CD4-positive, CD25-positive, alpha-beta regulatory T cell (primary cell): ENCODE results near the gene PRR16. TPM values are rescaled to one million over a fixed set of nuclear protein-coding genes. Genes with fewer than 3 reads are reported as not detected.
"Not testable (repeated sequence)": the region's sequence is repeated elsewhere in the genome, so short reads cannot be mapped to it uniquely, and the experiment has no call there.

Experiments used
- ATAC-seq, 2 donors: fragments of 150-1000 bp; cut with Tn5 transposase; one replicate each; pipeline ENCODE4 v1.10.0; 2021; ENCODE audit warnings: low read depth in 2 of 2, moderate number of reproducible peaks in 2 of 2, moderate library complexity in 1 of 2
- DNase-seq, 3 donors: peaks; one replicate each; pipeline versions ENCODE4 v3.0.0 to v3.0.0-alpha.2; 2012 to 2022; ENCODE audit warnings: mixed read lengths in 1 of 3
- H3K27ac ChIP-seq: one replicate; pipeline ENCODE4 v1.7.0; 2013; ENCODE audit warnings: mild to moderate bottlenecking, low read length; ENCODE audit not compliant: insufficient read depth, poor library complexity, severe bottlenecking
- H3K27me3 ChIP-seq: one replicate; pipeline ENCODE4 v1.7.0; 2013; ENCODE audit warnings: low read length; ENCODE audit not compliant: control insufficient read depth, insufficient read depth
- H3K36me3 ChIP-seq: one replicate; pipeline ENCODE4 v1.7.0; 2013; ENCODE audit warnings: mild to moderate bottlenecking, low read length, moderate library complexity; ENCODE audit not compliant: control insufficient read depth, insufficient read depth
- H3K4me1 ChIP-seq: 2 replicates; pipeline ENCODE4 v1.7.0; 2013; ENCODE audit warnings: mild to moderate bottlenecking, low read length; ENCODE audit not compliant: insufficient read depth, control insufficient read depth, poor library complexity, severe bottlenecking
- H3K4me3 ChIP-seq: one replicate; pipeline ENCODE4 v1.7.0; 2013; ENCODE audit warnings: low read depth, mild to moderate bottlenecking, low read length, moderate library complexity
- H3K9me3 ChIP-seq, 2 experiments: 1 replicate in 1 of 2; 2 replicates in 1 of 2; pipeline ENCODE4 v1.7.0; 2013; ENCODE audit warnings: low read length in 2 of 2, mild to moderate bottlenecking in 1 of 2, moderate library complexity in 1 of 2; ENCODE audit not compliant: control insufficient read depth in 2 of 2
- H3K27ac Mint-ChIP-seq, 3 donors: one replicate each; pipeline ENCODE4 v1.8.0; 2020 to 2022; ENCODE audit warnings: mild to moderate bottlenecking in 3 of 3, mixed read lengths in 3 of 3, moderate library complexity in 2 of 3
- H3K27me3 Mint-ChIP-seq: one replicate; pipeline ENCODE4 v1.8.0; 2022; ENCODE audit warnings: mild to moderate bottlenecking, mixed read lengths
- H3K36me3 Mint-ChIP-seq: one replicate; pipeline ENCODE4 v1.8.0; 2020; ENCODE audit warnings: mixed read lengths
- H3K4me1 Mint-ChIP-seq, 4 donors: one replicate each; pipeline ENCODE4 v1.8.0; 2020 to 2022; ENCODE audit warnings: mixed read lengths in 4 of 4, mild to moderate bottlenecking in 1 of 4
- H3K4me3 Mint-ChIP-seq, 4 donors: one replicate each; pipeline ENCODE4 v1.8.0; 2020 to 2022; ENCODE audit warnings: mild to moderate bottlenecking in 4 of 4, mixed read lengths in 4 of 4, moderate library complexity in 3 of 4
- H3K9me3 Mint-ChIP-seq, 7 donors: one replicate each; pipeline ENCODE4 v1.8.0; 2020 to 2022; ENCODE audit warnings: mixed read lengths in 7 of 7, mild to moderate bottlenecking in 3 of 7, moderate library complexity in 2 of 7
- polyA plus RNA-seq, 4 donors: library from polyadenylated mRNA; unstranded; fragments of 300-500 nt; fragmentation: Illumina TruSeq; gene quantifications; one replicate each; pipeline ENCODE4 v1.2.3, GENCODE V29; 2021
- total RNA-seq: library from RNA; stranded (reverse); gene quantifications from one replicate; pipeline ENCODE4 v1.2.3, GENCODE V29; 2022

Gene PRR16
- total RNA-seq (not detected), polyA plus RNA-seq (not detected)

- Mint-ChIP-seq H3K27ac (no peak within 1 kb of the TSS), H3K4me1 (peaks cover 0 to 12% (median 5%) of the 10 kb centered on the region in 4 donors), H3K4me3 (peak within 1 kb of the TSS in 3 of 4 donors; percentile 21 to 66 (median 50)), H3K27me3 (peaks cover 43% of the 10 kb centered on the region), H3K36me3 (no peaks in the 10 kb centered on the region), H3K9me3 (peaks cover 0 to 5% (median 0%) of the 10 kb centered on the region in 7 donors)
- DNase-seq (no peak), ATAC-seq (peak in 1 of 2 donors; percentile 48)
- Histone ChIP-seq H3K9me3 (no peaks in the 10 kb centered on the region), H3K4me1 (no peaks in the 10 kb centered on the region), H3K27ac (no peak within 1 kb of the TSS), H3K36me3 (no peaks in the 10 kb centered on the region), H3K27me3 (peaks cover 10% of the 10 kb centered on the region), H3K4me3 (no peak within 1 kb of the TSS)
Measured at GRCh38 chr5:120463991-120464626, at the start of gene PRR16. Gene PRR16 (plus strand): TSS chr5:120464300.

GRCh38 chr5:120415985-120416384 is 48.1 kb upstream of the PRR16 start:
- H3K27ac Mint-ChIP-seq = no peak overlapping the region
- H3K27me3 ChIP-seq = no peaks in the 10 kb centered on the region
- H3K9me3 ChIP-seq = no peaks in the 10 kb centered on the region
- H3K36me3 Mint-ChIP-seq = no peaks in the 10 kb centered on the region
- no peak overlapping the region for H3K27ac ChIP-seq
- DNase-seq = no peak
- no peaks in the 10 kb centered on the region for H3K36me3 ChIP-seq
- no peaks in the 10 kb centered on the region for H3K4me1 ChIP-seq
- peaks cover 0 to 7% (median 2%) of the 10 kb centered on the region in 7 donors for H3K9me3 Mint-ChIP-seq
- H3K27me3 Mint-ChIP-seq = no peaks in the 10 kb centered on the region
- no peaks in the 10 kb centered on the region for H3K4me1 Mint-ChIP-seq
- H3K4me3 Mint-ChIP-seq = no peak overlapping the region
- ATAC-seq = no peak
- no peak overlapping the region for H3K4me3 ChIP-seq

GRCh38 chr5:120419127-120419526 is 45.0 kb upstream of the PRR16 start:
- ATAC-seq (no peak), DNase-seq (no peak)
- H3K36me3 ChIP-seq = no peaks in the 10 kb centered on the region
- Mint-ChIP-seq H3K27ac (no peak overlapping the region), H3K4me3 (no peak overlapping the region), H3K36me3 (no peaks in the 10 kb centered on the region), H3K4me1 (no peaks in the 10 kb centered on the region), H3K27me3 (no peaks in the 10 kb centered on the region), H3K9me3 (peaks cover 0 to 5% (median under 1%) of the 10 kb centered on the region in 7 donors)
- no peaks in the 10 kb centered on the region for H3K9me3 ChIP-seq
- H3K27ac ChIP-seq = no peak overlapping the region
- H3K27me3 ChIP-seq = no peaks in the 10 kb centered on the region
- no peak overlapping the region for H3K4me3 ChIP-seq
- no peaks in the 10 kb centered on the region for H3K4me1 ChIP-seq

DNA sequence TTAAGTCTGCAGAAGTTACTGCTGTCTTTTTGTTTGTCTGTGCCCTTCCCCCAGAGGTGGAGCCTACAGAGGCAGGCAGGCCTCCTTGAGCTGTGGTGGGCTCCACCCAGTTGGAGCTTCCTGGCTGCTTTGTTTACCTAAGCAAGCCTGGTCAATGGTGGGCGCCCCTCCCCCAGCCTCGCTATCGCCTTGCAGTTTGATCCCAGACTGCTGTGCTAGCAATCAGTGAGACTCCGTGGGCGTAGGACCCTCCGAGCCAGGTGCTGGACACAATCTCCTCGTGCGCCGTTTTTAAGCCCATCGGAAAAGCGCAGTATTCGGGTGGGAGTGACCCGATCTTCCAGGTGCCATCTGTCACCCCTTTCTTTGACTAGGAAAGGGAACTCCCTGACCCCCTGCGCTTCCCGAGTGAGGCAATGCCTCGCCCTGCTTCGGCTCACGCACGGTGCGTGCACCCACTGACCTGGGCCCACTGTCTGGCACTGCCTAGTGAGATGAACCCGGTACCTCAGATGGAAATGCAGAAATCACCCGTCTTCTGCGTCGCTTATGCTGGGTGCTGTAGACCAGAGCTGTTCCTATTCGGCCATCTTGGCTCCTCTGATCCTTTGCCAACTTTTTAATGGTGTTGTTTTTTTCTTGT is 37.3 kb upstream of the PRR16 start:
- not testable (repeated sequence) for H3K27ac Mint-ChIP-seq, DNase-seq, H3K4me1 Mint-ChIP-seq, H3K9me3 ChIP-seq, H3K36me3 Mint-ChIP-seq, H3K36me3 ChIP-seq, ATAC-seq, H3K27me3 ChIP-seq, H3K4me1 ChIP-seq, H3K27me3 Mint-ChIP-seq, H3K27ac ChIP-seq, H3K4me3 ChIP-seq, H3K4me3 Mint-ChIP-seq
- peaks cover 3 to 28% (median 9%) of the 10 kb centered on the region in 7 donors for H3K9me3 Mint-ChIP-seq

DNA sequence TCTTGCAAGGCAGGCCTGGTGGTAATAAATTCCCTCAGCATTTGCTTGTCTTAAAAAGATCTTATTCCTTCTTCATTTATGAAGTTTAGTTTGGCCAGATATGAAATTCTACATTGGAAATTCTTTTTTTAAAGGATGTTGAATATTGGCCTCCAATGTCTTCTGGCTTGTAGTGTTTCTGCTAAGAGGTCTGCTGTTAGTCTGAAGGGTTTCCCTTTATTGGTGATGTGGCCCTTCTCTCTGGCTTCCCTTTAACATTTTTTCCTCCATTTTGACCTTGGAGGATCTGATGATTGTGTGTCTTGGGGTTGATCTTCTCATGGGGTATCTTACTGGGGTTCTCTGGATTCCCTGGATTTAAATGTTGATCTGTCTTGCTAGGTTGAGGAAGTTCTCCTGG is 33.5 kb upstream of the PRR16 start:
- Mint-ChIP-seq H3K27ac (no peak overlapping the region), H3K4me1 (no peaks in the 10 kb centered on the region), H3K9me3 (peaks cover 0 to 28% (median 11%) of the 10 kb centered on the region in 7 donors), H3K36me3 (no peaks in the 10 kb centered on the region), H3K27me3 (no peaks in the 10 kb centered on the region), H3K4me3 (no peak overlapping the region)
- DNase-seq (no peak), ATAC-seq (no peak)
- no peaks in the 10 kb centered on the region for H3K4me1 ChIP-seq
- H3K27me3 ChIP-seq = no peaks in the 10 kb centered on the region
- H3K4me3 ChIP-seq = no peak overlapping the region
- peaks cover 0 to 4% of the 10 kb centered on the region in 2 experiments for H3K9me3 ChIP-seq
- no peaks in the 10 kb centered on the region for H3K36me3 ChIP-seq
- no peak overlapping the region for H3K27ac ChIP-seq

- no peak overlapping the region for H3K4me3 Mint-ChIP-seq
- no peaks in the 10 kb centered on the region for H3K4me1 Mint-ChIP-seq
- H3K27me3 Mint-ChIP-seq = no peaks in the 10 kb centered on the region
- Histone ChIP-seq H3K4me1 (no peaks in the 10 kb centered on the region), H3K27ac (no peak overlapping the region), H3K36me3 (no peaks in the 10 kb centered on the region), H3K27me3 (no peaks in the 10 kb centered on the region), H3K4me3 (no peak overlapping the region), H3K9me3 (peaks cover 0 to 4% of the 10 kb centered on the region in 2 experiments)
- no peak for DNase-seq
- ATAC-seq = no peak
- H3K9me3 Mint-ChIP-seq = peaks cover under 1 to 28% (median 10%) of the 10 kb centered on the region in 7 donors
- H3K27ac Mint-ChIP-seq = no peak overlapping the region
- no peaks in the 10 kb centered on the region for H3K36me3 Mint-ChIP-seq
Measured at GRCh38 chr5:120432861-120433260, 31.2 kb upstream of the PRR16 start.

- Histone ChIP-seq H3K9me3 (peaks cover 0 to 4% of the 10 kb centered on the region in 2 experiments), H3K4me1 (no peaks in the 10 kb centered on the region), H3K27ac (no peak overlapping the region), H3K27me3 (no peaks in the 10 kb centered on the region), H3K4me3 (no peak overlapping the region), H3K36me3 (no peaks in the 10 kb centered on the region)
- H3K9me3 Mint-ChIP-seq = peaks cover 0 to 14% (median 4%) of the 10 kb centered on the region in 7 donors
- H3K4me1 Mint-ChIP-seq = no peaks in the 10 kb centered on the region
- ATAC-seq (no peak), DNase-seq (no peak)
- H3K27ac Mint-ChIP-seq = no peak overlapping the region
- no peaks in the 10 kb centered on the region for H3K36me3 Mint-ChIP-seq
- no peaks in the 10 kb centered on the region for H3K27me3 Mint-ChIP-seq
- H3K4me3 Mint-ChIP-seq = no peak overlapping the region
Measured at GRCh38 chr5:120435129-120435528, 29.0 kb upstream of the PRR16 start.

GRCh38 chr5:120436996-120437395 is 27.1 kb upstream of the PRR16 start:
- no peaks in the 10 kb centered on the region for H3K36me3 Mint-ChIP-seq
- Histone ChIP-seq H3K9me3 (peaks cover 0 to 3% of the 10 kb centered on the region in 2 experiments), H3K4me1 (no peaks in the 10 kb centered on the region), H3K4me3 (no peak overlapping the region), H3K27me3 (no peaks in the 10 kb centered on the region), H3K36me3 (no peaks in the 10 kb centered on the region), H3K27ac (no peak overlapping the region)
- DNase-seq (no peak), ATAC-seq (no peak)
- no peaks in the 10 kb centered on the region for H3K4me1 Mint-ChIP-seq
- no peak overlapping the region for H3K27ac Mint-ChIP-seq
- peaks cover 0 to 4% (median 0%) of the 10 kb centered on the region in 7 donors for H3K9me3 Mint-ChIP-seq
- H3K4me3 Mint-ChIP-seq = peak overlapping the region in 1 of 4 donors; percentile 47
- no peaks in the 10 kb centered on the region for H3K27me3 Mint-ChIP-seq
